Liver (tissue), 9 donors: ENCODE data around the gene PHLPP1. TPM values are rescaled to one million over a fixed set of nuclear protein-coding genes. Genes with fewer than 3 reads are reported as not detected.

Source experiments
- DNase-seq: peaks from one replicate; pipeline ENCODE4 v3.0.0-alpha.2; 2017; ENCODE audit warnings: low spot score
- H3K27ac ChIP-seq, 2 donors: one replicate each; pipeline ENCODE4 v1.7.0; 2013; ENCODE audit warnings: inconsistent platforms in 2 of 2, low read length in 2 of 2, control low read depth in 1 of 2, low read depth in 1 of 2, mild to moderate bottlenecking in 1 of 2
- H3K27me3 ChIP-seq, 4 donors: one replicate each; pipeline versions ENCODE4 v1.6.1 to v1.7.0; 2013; ENCODE audit warnings: low read length in 3 of 4, inconsistent platforms in 1 of 4, mild to moderate bottlenecking in 1 of 4, moderate library complexity in 1 of 4; ENCODE audit not compliant: control insufficient read depth in 4 of 4, insufficient read depth in 4 of 4
- H3K36me3 ChIP-seq, 4 donors: one replicate each; pipeline versions ENCODE4 v1.6.1 to v1.7.0; 2013; ENCODE audit warnings: low read length in 3 of 4, mild to moderate bottlenecking in 3 of 4, low read depth in 1 of 4, moderate library complexity in 1 of 4; ENCODE audit not compliant: control insufficient read depth in 4 of 4, insufficient read depth in 3 of 4
- H3K4me1 ChIP-seq, 4 donors: one replicate each; pipeline versions ENCODE4 v1.6.1 to v1.7.0; 2013; ENCODE audit warnings: low read length in 3 of 4, mild to moderate bottlenecking in 3 of 4, moderate library complexity in 1 of 4; ENCODE audit not compliant: control insufficient read depth in 4 of 4, insufficient read depth in 4 of 4
- H3K4me3 ChIP-seq, 3 donors: one replicate each; pipeline versions ENCODE4 v1.6.1 to v1.7.0; 2013; ENCODE audit warnings: low read length in 3 of 3, control low read depth in 1 of 3, low read depth in 1 of 3, mild to moderate bottlenecking in 1 of 3
- H3K9ac ChIP-seq, 2 donors: one replicate each; pipeline ENCODE4 v1.7.0; 2013; ENCODE audit warnings: low read length in 2 of 2, mild to moderate bottlenecking in 2 of 2, moderate library complexity in 2 of 2, control low read depth in 1 of 2, low read depth in 1 of 2
- H3K9me3 ChIP-seq, 4 donors: one replicate each; pipeline versions ENCODE4 v1.6.1 to v1.7.0; 2013; ENCODE audit warnings: low read length in 3 of 4; ENCODE audit not compliant: control insufficient read depth in 4 of 4
- ATF3 ChIP-seq: IDR thresholded peaks from 2 replicates; pipeline ENCODE4 v1.6.1; 2016; ENCODE audit warnings: antibody characterized with exemption
- EGR1 ChIP-seq, 2 donors: IDR thresholded peaks; 2 replicates each; pipeline ENCODE4 v1.6.1; 2016 to 2018; ENCODE audit warnings: antibody characterized with exemption in 2 of 2, low read depth in 2 of 2
- FOXA1 ChIP-seq: IDR thresholded peaks from 2 replicates; pipeline ENCODE4 v1.6.1; 2016; ENCODE audit warnings: antibody characterized with exemption
- GABPA ChIP-seq, 2 donors: IDR thresholded peaks in 1 of 2; conservative IDR thresholded peaks in 1 of 2; 2 replicates each; pipeline ENCODE4 v1.6.1; 2016; ENCODE audit warnings: antibody characterized with exemption in 2 of 2, mild to moderate bottlenecking in 1 of 2, moderate library complexity in 1 of 2
- HNF4A ChIP-seq, 2 donors: conservative IDR thresholded peaks; 2 replicates each; pipeline ENCODE4 v1.6.1; 2016; ENCODE audit warnings: antibody characterized with exemption in 2 of 2, mild to moderate bottlenecking in 2 of 2
- JUND ChIP-seq, 2 donors: IDR thresholded peaks; 2 replicates each; pipeline ENCODE4 v1.6.1; 2016; ENCODE audit warnings: antibody characterized with exemption in 2 of 2
- NR2F2 ChIP-seq: IDR thresholded peaks from 2 replicates; pipeline ENCODE4 v1.6.1; 2016; ENCODE audit warnings: antibody characterized with exemption
- REST ChIP-seq: IDR thresholded peaks from 2 replicates; pipeline ENCODE4 v1.6.1; 2016; ENCODE audit warnings: antibody characterized with exemption, mild to moderate bottlenecking
- RXRA ChIP-seq, 2 donors: IDR thresholded peaks; 2 replicates each; pipeline ENCODE4 v1.6.1; 2017 to 2018; ENCODE audit warnings: antibody characterized with exemption in 2 of 2, mild to moderate bottlenecking in 1 of 2
- TAF1 ChIP-seq: conservative IDR thresholded peaks from 2 replicates; pipeline ENCODE4 v1.6.1; 2016; ENCODE audit warnings: antibody characterized with exemption, mild to moderate bottlenecking
- WGBS: extraction: QIAGEN DNeasy Blood & Tissue Kit; methylation state at CpG from one replicate; pipeline ENCODE4 v1.1.7; 2013; 5-methylcytosine and 5-hydroxymethylcytosine counted together
- polyA plus RNA-seq, 2 donors: library from polyadenylated mRNA; stranded (reverse) in 1 of 2; unstranded in 1 of 2; fragments of 200-250 nt in 1 of 2; fragments of >200 nt in 1 of 2; fragmentation: Nextera tagmentation in 1 of 2; extraction: Ambion mirVana in 1 of 2; gene quantifications; one replicate each; pipeline versions ENCODE4 v1.2.1 to v1.2.3, GENCODE V29; 2013 to 2015
- total RNA-seq, 2 donors: library from RNA; depleted of rRNA; stranded (reverse); fragments of >200 nt; gene quantifications; one replicate each; pipeline ENCODE4 v1.2.3, GENCODE V29; 2014
- TF ChIP-seq, protein P1 (sequence below): IDR thresholded peaks from 2 replicates; pipeline ENCODE4 v1.6.1; 2016; ENCODE audit warnings: antibody characterized with exemption
- TF ChIP-seq, protein P2 (sequence below): IDR thresholded peaks from 2 replicates; pipeline ENCODE4 v1.6.1; 2016; ENCODE audit warnings: antibody characterized with exemption
- donor health status: healthy.
- donor health status: healthy.
- donor health status: healthy.
- donor health status: healthy.
- donor health status: healthy.

The PHLPP1 gene
- total and polyA plus RNA-seq, 4 donors: 4.2 to 14.5 (median 8.6) TPM

- Histone ChIP-seq H3K9me3 (no peaks in the 10 kb centered on the region), H3K36me3 (no peaks in the 10 kb centered on the region), H3K4me3 (no peak overlapping the region), H3K4me1 (peaks cover 0 to 19% (median 0%) of the 10 kb centered on the region in 4 donors), H3K27ac (no peak overlapping the region), H3K9ac (no peak overlapping the region), H3K27me3 (no peaks in the 10 kb centered on the region)
- TF ChIP-seq HNF4A (conservative IDR thresholded peaks at IDR 0.05) (no peak), JUND (IDR thresholded peaks at IDR 0.05) (no peak)
- DNase-seq: no peak
- WGBS: 89% methylated on average over 2 of the region's 2 CpGs
Measured at GRCh38 chr18:62776024-62776570, 60.8 kb downstream of the PHLPP1 start.

DNA sequence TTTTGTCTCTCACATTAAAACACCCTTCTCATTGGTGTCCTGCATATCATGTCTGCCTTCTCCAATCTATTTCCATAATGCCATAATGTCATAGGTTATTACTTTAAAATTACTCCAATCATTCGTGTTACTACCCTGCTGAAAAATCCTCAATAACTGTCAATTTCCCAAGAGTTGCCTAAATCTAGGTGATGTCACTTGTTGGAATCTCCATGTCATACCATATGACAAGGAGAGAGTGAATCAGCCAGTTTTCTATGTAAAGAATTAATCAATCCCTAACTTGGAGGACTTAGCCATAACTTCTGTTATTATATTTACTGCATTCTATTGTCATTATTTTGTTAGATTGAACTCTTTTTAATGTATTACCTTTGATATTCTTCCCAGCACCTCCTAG, 62.5 kb downstream of the PHLPP1 start:
- no peaks in the 10 kb centered on the region for H3K27me3 ChIP-seq
- TF ChIP-seq EGR1 (IDR thresholded peaks at IDR 0.05; ENCODE audit: low read depth in 2 of 2): no peak
- no peak for TF ChIP-seq NR2F2
- TF ChIP-seq RXRA (IDR thresholded peaks at IDR 0.05): no peak
- TF ChIP-seq, protein P1, sequence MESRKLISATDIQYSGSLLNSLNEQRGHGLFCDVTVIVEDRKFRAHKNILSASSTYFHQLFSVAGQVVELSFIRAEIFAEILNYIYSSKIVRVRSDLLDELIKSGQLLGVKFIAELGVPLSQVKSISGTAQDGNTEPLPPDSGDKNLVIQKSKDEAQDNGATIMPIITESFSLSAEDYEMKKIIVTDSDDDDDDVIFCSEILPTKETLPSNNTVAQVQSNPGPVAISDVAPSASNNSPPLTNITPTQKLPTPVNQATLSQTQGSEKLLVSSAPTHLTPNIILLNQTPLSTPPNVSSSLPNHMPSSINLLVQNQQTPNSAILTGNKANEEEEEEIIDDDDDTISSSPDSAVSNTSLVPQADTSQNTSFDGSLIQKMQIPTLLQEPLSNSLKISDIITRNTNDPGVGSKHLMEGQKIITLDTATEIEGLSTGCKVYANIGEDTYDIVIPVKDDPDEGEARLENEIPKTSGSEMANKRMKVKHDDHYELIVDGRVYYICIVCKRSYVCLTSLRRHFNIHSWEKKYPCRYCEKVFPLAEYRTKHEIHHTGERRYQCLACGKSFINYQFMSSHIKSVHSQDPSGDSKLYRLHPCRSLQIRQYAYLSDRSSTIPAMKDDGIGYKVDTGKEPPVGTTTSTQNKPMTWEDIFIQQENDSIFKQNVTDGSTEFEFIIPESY: no peak
- TF ChIP-seq, protein P2, sequence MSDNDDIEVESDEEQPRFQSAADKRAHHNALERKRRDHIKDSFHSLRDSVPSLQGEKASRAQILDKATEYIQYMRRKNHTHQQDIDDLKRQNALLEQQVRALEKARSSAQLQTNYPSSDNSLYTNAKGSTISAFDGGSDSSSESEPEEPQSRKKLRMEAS: no peak
- TF ChIP-seq GABPA (IDR thresholded peaks at IDR 0.05 in 1 of 2, conservative IDR thresholded peaks at IDR 0.05 in 1 of 2): no peak
- no peak for TF ChIP-seq JUND (IDR thresholded peaks at IDR 0.05)
- no peak for TF ChIP-seq ATF3
- TF ChIP-seq REST: no peak
- no peak for TF ChIP-seq TAF1
- TF ChIP-seq FOXA1: no peak
- TF ChIP-seq HNF4A (conservative IDR thresholded peaks at IDR 0.05): no peak
- 94% methylated on average over 1 of the region's 1 CpG for WGBS

More for the DNA sequence above, 62.5 kb downstream of the PHLPP1 start:
- no peak for DNase-seq
- H3K27ac ChIP-seq: no peak overlapping the region
- H3K4me1 ChIP-seq: peaks cover 3 to 31% (median 3%) of the 10 kb centered on the region in 4 donors
- H3K9me3 ChIP-seq: no peaks in the 10 kb centered on the region
- no peak overlapping the region for H3K9ac ChIP-seq
- no peak overlapping the region for H3K4me3 ChIP-seq
- H3K36me3 ChIP-seq: no peaks in the 10 kb centered on the region
